HepG2 (cell line): Measurements from ENCODE around the gene ALB. TPM values are rescaled to one million over a fixed set of nuclear protein-coding genes. Genes with fewer than 3 reads are reported as not detected.

Experiments used
- ATAC-seq: fragments of 200-7000 bp; cut with Tn5 transposase; 3 replicates; pipeline ENCODE4 v1.9.1; 2020; ENCODE audit warnings: mild to moderate bottlenecking, moderate library complexity
- BruUV-seq: library from RNA; stranded (reverse); fragments of 400-500 nt; replicated peaks from 2 replicates; lab custom pipeline; 2021; lab: Mats Ljungman, UMichigan
- CTCF ChIA-PET: fragments of 300-600 bp; formaldehyde crosslinking; extraction: SDS; loops from one replicate; lab custom pipeline; 2021; ENCODE audit warnings: low total read pairs, inconsistent platforms, low intra/inter-chr PET ratio; lab: Yijun Ruan, JAX
- POLR2A ChIA-PET: fragments of 350-600 bp; sonication (Branson Sonifier 250); formaldehyde crosslinking; loops from one replicate; lab custom pipeline; 2020; ENCODE audit warnings: antibody characterized with exemption, inconsistent platforms; lab: Yijun Ruan, JAX
- DNase-seq: peaks from one replicate; pipeline ENCODE4 v3.0.0-alpha.2; 2015; ENCODE audit warnings: low spot score
- FAIRE-seq: peaks from 3 replicates; lab custom pipeline; 2011; peaks lifted over from hg19 to GRCh38; lab: Jason Lieb, UNC
- H2AFZ ChIP-seq: one replicate; pipeline ENCODE4 v1.6.1; 2011; ENCODE audit warnings: low read length, inconsistent platforms
- H3K27ac ChIP-seq: fragments of 300-600 bp; 3 replicates; pipeline ENCODE4 v1.8.0; 2011; ENCODE audit warnings: mixed run types, mild to moderate bottlenecking, mixed read lengths, low read length, inconsistent platforms; ENCODE audit not compliant: insufficient read depth; ENCODE audit errors: extremely low read length
- H3K27me3 ChIP-seq, 2 experiments: fragments of 200-600 bp in 1 of 2; 2 replicates in 1 of 2; 3 replicates in 1 of 2; pipeline versions ENCODE4 v1.6.0 to v1.8.0; 2011; ENCODE audit warnings: low read length in 2 of 2, mild to moderate bottlenecking in 2 of 2, moderate library complexity in 2 of 2, inconsistent platforms in 1 of 2; ENCODE audit not compliant: insufficient read depth in 2 of 2, control insufficient read depth in 1 of 2
- H3K36me3 ChIP-seq, 2 experiments: fragments of 200-600 bp in 1 of 2; replicated peaks in 1 of 2; 2 replicates in 1 of 2; 3 replicates in 1 of 2; pipeline versions ENCODE4 v1.5.1 to v1.8.0; 2011; ENCODE audit warnings: low read length in 2 of 2, inconsistent platforms in 1 of 2; ENCODE audit not compliant: insufficient read depth in 2 of 2, control insufficient read depth in 1 of 2
- H3K4me1 ChIP-seq: 2 replicates; pipeline ENCODE4 v1.5.1; 2012; ENCODE audit warnings: low read length, inconsistent platforms; ENCODE audit not compliant: insufficient read depth
- H3K4me2 ChIP-seq: 2 replicates; pipeline ENCODE4 v1.6.0; 2011; ENCODE audit warnings: low read depth, low read length, inconsistent platforms
- H3K4me3 ChIP-seq, 3 experiments: fragments of 200-600 bp in 1 of 3; sonication (generic), shearing (Covaris generic) in 1 of 3; replicated peaks in 1 of 3; 2 replicates each; pipeline ENCODE4 v1.5.1; 2011 to 2016; ENCODE audit warnings: low read length in 3 of 3, inconsistent platforms in 2 of 3, low read depth in 2 of 3, mild to moderate bottlenecking in 2 of 3, control low read depth in 1 of 3, mixed read lengths in 1 of 3; ENCODE audit not compliant: insufficient read depth in 1 of 3
- H3K79me2 ChIP-seq: one replicate; pipeline ENCODE4 v1.6.1; 2011; ENCODE audit warnings: low read length, inconsistent platforms; ENCODE audit not compliant: insufficient read depth
- H3K9ac ChIP-seq: 2 replicates; pipeline ENCODE4 v1.6.0; 2011; ENCODE audit warnings: mild to moderate bottlenecking, low read depth, low read length, inconsistent platforms; ENCODE audit not compliant: insufficient read depth
- H3K9me3 ChIP-seq: 2 replicates; pipeline ENCODE4 v1.5.1; 2012; ENCODE audit warnings: mild to moderate bottlenecking, low read length
- H4K20me1 ChIP-seq: 2 replicates; pipeline ENCODE4 v1.6.0; 2011; ENCODE audit warnings: inconsistent platforms, mild to moderate bottlenecking, low read length, moderate library complexity; ENCODE audit not compliant: insufficient read depth
- FLYWCH1 ChIP-seq: sonication (generic); formaldehyde crosslinking; IDR thresholded peaks from 2 replicates; pipeline ENCODE4 v1.8.1; 2023; ENCODE audit warnings: mild to moderate bottlenecking, missing genetic modification reagents
- KDM2A ChIP-seq: sonication (generic); formaldehyde crosslinking; IDR thresholded peaks from 2 replicates; pipeline ENCODE4 v1.4.0; 2020; ENCODE audit warnings: low read depth, missing genetic modification reagents, borderline replicate concordance
- PHB2 ChIP-seq: fragments of 450-650 bp; IDR thresholded peaks from 2 replicates; pipeline ENCODE4 v1.6.1; 2018; ENCODE audit not compliant: partially characterized antibody
- PHF8 ChIP-seq: sonication (generic); formaldehyde crosslinking; IDR thresholded peaks from 2 replicates; pipeline ENCODE4 v1.5.0; 2020; ENCODE audit warnings: missing genetic modification reagents
- PRDM4 ChIP-seq: sonication (generic); formaldehyde crosslinking; IDR thresholded peaks from 2 replicates; pipeline ENCODE4 v1.9.0; 2021; ENCODE audit warnings: missing genetic modification reagents, borderline replicate concordance
- UBTF ChIP-seq: sonication (generic); formaldehyde crosslinking; IDR thresholded peaks from 2 replicates; pipeline ENCODE4 v1.4.0; 2020; ENCODE audit warnings: mild to moderate bottlenecking, missing genetic modification reagents
- ZNF503 ChIP-seq: sonication (generic); formaldehyde crosslinking; IDR thresholded peaks from 2 replicates; pipeline ENCODE4 v1.4.0; 2020; ENCODE audit warnings: missing genetic modification reagents
- WGBS: methylation state at CpG from one replicate; pipeline ENCODE4 v1.1.6; 2017; ENCODE audit warnings: low lambda C conversion rate; 5-methylcytosine and 5-hydroxymethylcytosine counted together
- in situ Hi-C: cut with HindIII; loops from 2 replicates; pipeline ENCODE4 v1.10.0; 2017; ENCODE audit warnings: low pct_unique_long_range_greater_than_20kb; ENCODE audit not compliant: extremely low pct_ligation_motif_present
- intact Hi-C: fragments of 100-400 bp; cut with micrococcal nuclease; formaldehyde crosslinking; loops from one replicate; pipeline ENCODE4 v1.10.0; 2022; ENCODE audit not compliant: unreplicated experiment
- polyA plus RNA-seq, 8 experiments: library from polyadenylated mRNA; depleted of rRNA in 3 of 8; stranded (reverse) in 7 of 8; unstranded in 1 of 8; fragments of >200 nt; fragmentation: Illumina TruSeq in 4 of 8; extraction: Trizol in 4 of 8; gene quantifications; 2 replicates each; pipeline versions ENCODE4 v1.2.1 to v1.2.3, GENCODE V29; 2011 to 2016; ENCODE audit warnings: low read depth in 4 of 8, missing spikeins in 1 of 8, mixed read lengths in 1 of 8; ENCODE audit not compliant: insufficient read depth in 1 of 8
- total RNA-seq, 5 experiments: library from RNA; depleted of rRNA; stranded (reverse); fragments of >200 nt; fragmentation: Illumina TruSeq; extraction: Trizol; gene quantifications; 2 replicates each; pipeline ENCODE4 v1.2.3, GENCODE V29; 2016; ENCODE audit warnings: low read depth in 1 of 5
- TF ChIP-seq, protein P1 (sequence below), 2 experiments: sonication (generic) in 1 of 2; formaldehyde crosslinking in 1 of 2; IDR thresholded peaks; 2 replicates each; pipeline versions ENCODE4 v1.4.0 to v1.6.1; 2018 to 2020; ENCODE audit warnings: missing genetic modification reagents in 2 of 2, borderline replicate concordance in 1 of 2, low read depth in 1 of 2, mild to moderate bottlenecking in 1 of 2, missing biosample characterization in 1 of 2
- TF ChIP-seq, protein P2 (sequence below): sonication (generic); formaldehyde crosslinking; IDR thresholded peaks from 2 replicates; pipeline ENCODE4 v1.8.0; 2022; ENCODE audit warnings: missing genetic modification reagents, mild to moderate bottlenecking, borderline replicate concordance
- TF ChIP-seq, protein P3 (sequence below): IDR thresholded peaks from 2 replicates; pipeline ENCODE4 v1.6.1; 2016; ENCODE audit warnings: low read depth

Gene ALB
- total and polyA plus RNA-seq, 2 of the 13 experiments (the other 11 are each of a cell fraction or from before 2014, with no cell fraction given): 22,259 to 22,625 TPM

DNA sequence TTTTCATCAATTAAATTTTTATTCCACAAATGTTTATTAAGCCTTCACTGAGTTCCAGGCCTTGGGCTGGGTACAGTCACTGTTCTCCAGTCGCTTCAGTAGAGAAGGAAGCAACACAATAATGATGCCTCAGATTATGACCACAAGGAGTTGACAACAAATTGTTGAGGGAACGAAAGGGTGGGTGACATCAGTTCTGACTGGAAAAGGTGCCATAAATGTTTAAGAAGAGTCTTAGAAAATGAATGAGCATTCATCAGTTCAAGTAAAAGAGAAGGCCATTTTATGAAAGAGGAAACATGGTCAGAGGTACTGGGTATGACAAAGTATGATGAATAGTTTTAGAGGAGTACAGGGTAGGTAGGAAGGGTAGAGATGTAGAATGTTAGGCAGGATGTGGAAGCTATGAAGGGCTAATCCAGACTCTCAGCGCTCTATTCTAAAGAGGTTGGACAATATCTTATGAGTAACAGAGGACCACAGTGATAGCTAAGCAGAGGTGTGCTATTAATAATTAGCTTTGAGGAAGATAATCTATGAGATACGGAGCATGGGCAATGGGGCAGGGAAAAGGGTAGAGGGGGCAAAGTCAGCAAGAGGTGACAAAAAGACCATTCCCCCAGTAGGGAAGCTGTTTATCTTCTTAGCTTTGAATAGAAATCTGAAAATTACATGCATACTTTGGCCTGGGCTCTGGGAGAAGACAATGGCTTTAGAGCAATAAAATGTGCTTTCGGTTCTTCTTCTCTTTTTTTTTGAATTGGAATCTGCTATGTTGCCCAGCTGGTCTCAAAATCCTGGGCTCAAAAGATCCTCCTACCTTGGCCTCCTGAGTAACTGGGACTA is 52.3 kb downstream of the ALB start:
- POLR2A ChIA-PET: interaction anchor here (1.2 to 1.4 kb wide), 3 partner anchors 10 to 54 kb away, joined by 3 to 4 read pairs (median 3); no protein-coding TSS in a partner anchor
- Histone ChIP-seq H3K27ac (peak overlapping the region; percentile 34), H4K20me1 (peaks cover 14% of the 10 kb centered on the region), H3K27me3 (no peaks in the 10 kb centered on the region), H3K4me2 (no peak overlapping the region), H3K9me3 (no peaks in the 10 kb centered on the region), H3K4me3 (no peak overlapping the region), H3K79me2 (no peaks in the 10 kb centered on the region), H3K9ac (no peak overlapping the region), H2AFZ (no peak overlapping the region), H3K36me3 (peaks cover 5 to 29% of the 10 kb centered on the region in 2 experiments), H3K4me1 (peaks cover 19% of the 10 kb centered on the region)
- DNase-seq: no peak
- intact Hi-C loops (no loop called here), in situ Hi-C loops (loop anchor here (25.0 kb wide), 1 partner anchor 106 kb away; no protein-coding TSS in a partner anchor)
- FAIRE-seq: no peak
- BruUV-seq: no TSS peak
- ATAC-seq: peak; percentile 12
- WGBS: 79% methylated on average over 5 of the region's 5 CpGs
- CTCF ChIA-PET: no interaction called here
- TF ChIP-seq, protein P1, sequence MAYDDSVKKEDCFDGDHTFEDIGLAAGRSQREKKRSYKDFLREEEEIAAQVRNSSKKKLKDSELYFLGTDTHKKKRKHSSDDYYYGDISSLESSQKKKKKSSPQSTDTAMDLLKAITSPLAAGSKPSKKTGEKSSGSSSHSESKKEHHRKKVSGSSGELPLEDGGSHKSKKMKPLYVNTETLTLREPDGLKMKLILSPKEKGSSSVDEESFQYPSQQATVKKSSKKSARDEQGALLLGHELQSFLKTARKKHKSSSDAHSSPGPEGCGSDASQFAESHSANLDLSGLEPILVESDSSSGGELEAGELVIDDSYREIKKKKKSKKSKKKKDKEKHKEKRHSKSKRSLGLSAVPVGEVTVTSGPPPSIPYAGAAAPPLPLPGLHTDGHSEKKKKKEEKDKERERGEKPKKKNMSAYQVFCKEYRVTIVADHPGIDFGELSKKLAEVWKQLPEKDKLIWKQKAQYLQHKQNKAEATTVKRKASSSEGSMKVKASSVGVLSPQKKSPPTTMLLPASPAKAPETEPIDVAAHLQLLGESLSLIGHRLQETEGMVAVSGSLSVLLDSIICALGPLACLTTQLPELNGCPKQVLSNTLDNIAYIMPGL (CRISPR knock-in tag; IDR thresholded peaks at IDR 0.05; ENCODE audit: borderline replicate concordance in 1 of 2, low read depth in 1 of 2): no peak
- TF ChIP-seq FLYWCH1 (CRISPR knock-in tag) (no peak), PHF8 (CRISPR knock-in tag) (no peak), PRDM4 (no peak), UBTF (CRISPR knock-in tag) (no peak), KDM2A (CRISPR knock-in tag) (no peak), ZNF503 (no peak), PHB2 (no peak)
- TF ChIP-seq, protein P2, sequence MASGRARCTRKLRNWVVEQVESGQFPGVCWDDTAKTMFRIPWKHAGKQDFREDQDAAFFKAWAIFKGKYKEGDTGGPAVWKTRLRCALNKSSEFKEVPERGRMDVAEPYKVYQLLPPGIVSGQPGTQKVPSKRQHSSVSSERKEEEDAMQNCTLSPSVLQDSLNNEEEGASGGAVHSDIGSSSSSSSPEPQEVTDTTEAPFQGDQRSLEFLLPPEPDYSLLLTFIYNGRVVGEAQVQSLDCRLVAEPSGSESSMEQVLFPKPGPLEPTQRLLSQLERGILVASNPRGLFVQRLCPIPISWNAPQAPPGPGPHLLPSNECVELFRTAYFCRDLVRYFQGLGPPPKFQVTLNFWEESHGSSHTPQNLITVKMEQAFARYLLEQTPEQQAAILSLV (CRISPR knock-in tag): no peak
- TF ChIP-seq, protein P3, sequence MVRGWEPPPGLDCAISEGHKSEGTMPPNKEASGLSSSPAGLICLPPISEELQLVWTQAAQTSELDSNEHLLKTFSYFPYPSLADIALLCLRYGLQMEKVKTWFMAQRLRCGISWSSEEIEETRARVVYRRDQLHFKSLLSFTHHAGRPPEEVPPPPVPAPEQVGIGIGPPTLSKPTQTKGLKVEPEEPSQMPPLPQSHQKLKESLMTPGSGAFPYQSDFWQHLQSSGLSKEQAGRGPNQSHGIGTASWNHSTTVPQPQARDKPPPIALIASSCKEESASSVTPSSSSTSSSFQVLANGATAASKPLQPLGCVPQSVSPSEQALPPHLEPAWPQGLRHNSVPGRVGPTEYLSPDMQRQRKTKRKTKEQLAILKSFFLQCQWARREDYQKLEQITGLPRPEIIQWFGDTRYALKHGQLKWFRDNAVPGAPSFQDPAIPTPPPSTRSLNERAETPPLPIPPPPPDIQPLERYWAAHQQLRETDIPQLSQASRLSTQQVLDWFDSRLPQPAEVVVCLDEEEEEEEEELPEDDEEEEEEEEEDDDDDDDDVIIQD (CRISPR knock-in tag): no peak
